Amniotic stem cell (primary cell): Measurements from ENCODE around the gene CSNK1G2.

ENCODE experiments used
- DNase-seq: peaks from one replicate; lab custom pipeline; 2025; lab: John Stamatoyannopoulos, UW

CSNK1G2 gene

DNA sequence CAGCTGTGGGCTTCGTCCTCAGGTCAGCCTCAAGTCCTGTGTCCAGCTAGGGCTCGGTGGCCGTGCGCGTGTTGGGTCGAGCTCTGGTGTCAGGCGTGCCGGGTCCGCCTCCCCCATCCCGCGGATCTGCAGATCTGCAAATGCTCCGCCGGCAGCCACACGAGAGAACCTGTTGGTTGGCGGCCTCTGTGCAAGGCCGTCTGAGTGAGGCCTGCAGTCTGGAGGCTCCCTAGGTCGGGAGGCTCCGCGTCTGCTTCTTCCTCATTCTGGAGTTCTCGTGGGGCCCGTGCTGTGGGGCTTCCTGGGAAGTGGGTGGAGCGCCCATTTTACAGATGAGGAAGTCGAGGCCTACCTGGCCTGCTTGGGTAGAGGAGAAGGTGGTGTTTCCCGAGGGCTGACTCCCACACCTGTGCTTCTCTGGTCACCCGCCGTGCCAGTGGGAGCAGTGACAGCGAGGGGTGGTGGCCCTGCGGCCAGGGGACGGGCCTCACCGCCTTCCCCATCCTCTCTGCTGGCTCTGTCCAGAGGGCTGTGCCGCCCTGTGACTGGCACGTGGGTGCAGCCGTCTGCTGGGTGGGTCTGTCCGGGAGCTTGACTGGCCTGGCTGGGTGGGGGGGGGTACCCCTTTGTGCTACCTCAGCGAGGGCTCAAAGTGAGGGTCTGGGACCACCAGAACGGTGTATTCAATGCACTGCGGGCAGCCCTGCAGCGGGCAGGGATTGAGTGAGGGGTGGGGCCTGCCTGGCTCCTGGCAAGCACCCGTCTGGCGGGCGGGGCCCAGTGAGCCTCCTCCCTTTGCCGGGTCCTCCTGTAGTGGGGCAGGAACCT is 3.3 kb downstream of the CSNK1G2 start:
- no peak for DNase-seq

DNA sequence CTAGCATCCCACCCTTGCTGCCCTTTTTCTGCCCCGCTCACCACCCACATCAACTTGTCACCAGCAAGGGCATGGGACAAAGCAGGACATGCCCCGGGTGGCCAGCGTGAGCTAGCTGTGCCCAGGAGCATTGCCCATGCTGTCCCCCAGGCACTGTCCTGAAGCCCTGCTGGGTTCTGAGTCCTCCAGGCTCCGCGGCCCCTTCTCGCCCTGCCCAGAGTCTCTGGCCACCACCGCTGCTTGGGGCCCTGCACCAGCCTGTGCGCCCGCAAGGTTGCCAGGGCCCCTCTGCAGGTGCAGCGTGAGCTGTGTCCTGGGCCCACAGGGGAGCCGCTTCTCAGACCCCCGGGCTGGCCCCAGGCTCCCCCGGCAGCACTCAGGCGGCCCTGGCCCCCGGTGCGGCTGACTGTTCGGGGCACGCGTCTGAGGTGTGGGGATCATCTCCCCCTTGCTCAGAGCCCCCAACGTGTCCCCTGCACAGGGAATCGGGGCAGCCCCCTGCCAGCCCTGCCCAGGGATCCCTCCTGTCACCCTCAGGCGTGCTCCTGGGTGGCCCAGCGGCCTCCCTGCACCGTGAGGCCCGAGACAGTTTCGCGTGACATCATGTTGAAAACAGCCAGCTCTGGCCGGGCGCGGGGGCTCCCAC is 4.1 kb downstream of the CSNK1G2 start:
- DNase-seq = no peak

DNA sequence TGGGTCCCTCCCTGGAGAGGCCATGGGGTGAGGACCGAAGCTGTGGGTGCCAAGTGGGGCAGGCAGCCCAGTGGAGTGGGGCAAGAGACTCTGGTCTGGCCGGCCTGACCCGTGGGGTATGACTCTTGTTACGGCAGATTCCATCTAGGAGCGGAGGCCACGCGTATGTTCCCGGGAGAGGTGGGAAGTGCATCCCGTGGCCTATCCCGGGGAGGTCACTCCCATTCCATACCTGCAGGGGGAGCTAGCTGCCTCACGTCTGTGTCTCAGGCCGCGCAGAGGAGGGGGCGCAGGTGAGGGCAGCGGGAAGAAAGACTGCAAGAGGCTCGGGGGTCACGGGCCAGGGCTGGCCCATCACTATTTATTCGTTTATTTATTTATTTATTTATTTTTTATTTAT is 4.9 kb downstream of the CSNK1G2 start:
- no peak for DNase-seq

DNA sequence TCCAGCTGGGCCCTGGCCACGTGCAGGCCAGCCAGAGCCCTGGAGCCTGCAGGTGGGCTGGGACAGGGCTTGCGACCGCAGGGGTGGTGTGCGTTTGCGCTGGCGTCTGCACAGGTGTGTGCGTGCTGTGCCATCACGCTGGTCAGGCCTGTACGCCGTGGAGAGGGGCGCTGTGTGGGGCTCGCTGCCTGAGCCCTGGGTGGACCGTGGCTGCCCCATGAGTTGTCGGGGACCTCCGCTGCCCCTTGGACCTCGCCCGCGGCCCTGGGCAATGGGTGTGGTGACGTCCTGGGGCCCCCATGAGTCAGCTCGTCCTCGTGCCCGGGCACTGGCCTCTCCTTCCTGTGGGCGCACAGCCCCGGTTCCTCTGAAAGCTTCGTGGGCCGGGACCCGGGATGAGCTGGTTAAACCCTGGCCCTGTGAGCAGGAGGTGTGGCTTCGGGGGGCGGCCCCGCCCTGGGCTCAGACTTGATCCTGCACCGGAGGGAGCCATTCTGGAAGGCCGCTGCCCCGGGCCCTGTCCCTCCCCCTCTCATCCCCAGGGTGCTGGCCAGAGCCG is 6.8 kb downstream of the CSNK1G2 start:
- DNase-seq = no peak

DNA sequence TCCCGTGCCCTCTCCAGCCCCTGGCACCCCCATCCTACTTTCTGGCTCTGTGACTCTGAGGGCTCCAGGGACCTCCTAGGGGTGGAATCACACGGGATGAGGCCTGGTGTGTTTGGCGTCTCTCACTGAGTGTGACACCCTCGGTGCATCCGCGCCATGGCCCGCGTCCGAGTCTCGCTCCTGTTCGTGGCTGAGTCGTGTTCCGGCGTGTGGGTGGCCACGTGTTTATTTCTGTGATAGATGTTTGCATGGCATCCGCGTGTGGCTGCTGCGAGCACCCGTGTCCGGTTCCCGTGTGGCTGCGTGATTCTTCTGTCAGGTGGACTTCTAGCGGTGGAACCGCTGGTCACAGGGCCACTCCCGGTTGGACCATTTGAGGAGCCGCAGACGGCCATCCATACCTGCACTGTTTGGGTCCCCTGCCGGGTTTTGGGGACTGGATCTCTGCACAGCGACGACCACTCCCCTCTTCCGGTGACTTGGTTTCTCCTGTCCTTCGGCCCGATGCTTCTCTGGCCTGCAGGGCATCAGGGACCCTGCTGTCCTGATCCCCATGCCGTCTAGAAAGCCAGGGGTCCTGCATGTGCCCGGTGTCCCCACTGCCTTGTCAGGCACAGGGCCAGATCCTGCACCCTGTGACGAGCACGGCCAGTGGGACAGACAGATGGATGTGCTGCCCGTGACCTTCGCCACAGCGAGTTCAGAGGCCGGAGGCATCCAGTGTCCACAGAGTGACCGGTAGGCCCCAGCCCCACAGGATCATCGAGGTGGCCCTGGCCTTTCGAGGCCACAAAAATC is 8.5 kb downstream of the CSNK1G2 start:
- DNase-seq = no peak

GRCh38 chr19:1950640-1951039 is 9.7 kb downstream of the CSNK1G2 start:
- no peak for DNase-seq

GRCh38 chr19:1952635-1953034 is 11.7 kb downstream of the CSNK1G2 start:
- no peak for DNase-seq

DNA sequence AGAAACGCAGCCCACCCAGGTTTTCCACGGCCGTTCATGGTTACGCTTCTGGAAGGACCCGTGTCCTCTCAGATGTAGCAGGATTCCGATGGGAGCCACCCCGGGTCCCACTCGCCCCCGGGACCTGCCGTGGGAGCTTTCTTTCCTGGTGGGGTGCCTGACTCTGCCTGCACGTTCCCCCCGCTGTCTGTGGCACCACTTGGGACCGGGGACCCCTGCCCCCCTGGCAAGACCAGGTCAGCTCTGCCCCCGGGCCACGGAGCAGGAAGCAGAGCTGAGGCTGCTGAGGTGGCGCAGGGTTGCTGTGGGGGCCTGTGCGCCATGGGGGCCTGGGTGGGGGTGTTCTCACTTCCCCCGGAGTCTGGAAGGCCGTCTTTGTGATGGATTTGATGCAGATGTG is 12.1 kb downstream of the CSNK1G2 start:
- DNase-seq = no peak

- no peak for DNase-seq
Observed at GRCh38 chr19:1953441-1954094, 12.6 kb downstream of the CSNK1G2 start.

GRCh38 chr19:1954532-1954933 is 13.6 kb downstream of the CSNK1G2 start:
- DNase-seq = no peak

DNA sequence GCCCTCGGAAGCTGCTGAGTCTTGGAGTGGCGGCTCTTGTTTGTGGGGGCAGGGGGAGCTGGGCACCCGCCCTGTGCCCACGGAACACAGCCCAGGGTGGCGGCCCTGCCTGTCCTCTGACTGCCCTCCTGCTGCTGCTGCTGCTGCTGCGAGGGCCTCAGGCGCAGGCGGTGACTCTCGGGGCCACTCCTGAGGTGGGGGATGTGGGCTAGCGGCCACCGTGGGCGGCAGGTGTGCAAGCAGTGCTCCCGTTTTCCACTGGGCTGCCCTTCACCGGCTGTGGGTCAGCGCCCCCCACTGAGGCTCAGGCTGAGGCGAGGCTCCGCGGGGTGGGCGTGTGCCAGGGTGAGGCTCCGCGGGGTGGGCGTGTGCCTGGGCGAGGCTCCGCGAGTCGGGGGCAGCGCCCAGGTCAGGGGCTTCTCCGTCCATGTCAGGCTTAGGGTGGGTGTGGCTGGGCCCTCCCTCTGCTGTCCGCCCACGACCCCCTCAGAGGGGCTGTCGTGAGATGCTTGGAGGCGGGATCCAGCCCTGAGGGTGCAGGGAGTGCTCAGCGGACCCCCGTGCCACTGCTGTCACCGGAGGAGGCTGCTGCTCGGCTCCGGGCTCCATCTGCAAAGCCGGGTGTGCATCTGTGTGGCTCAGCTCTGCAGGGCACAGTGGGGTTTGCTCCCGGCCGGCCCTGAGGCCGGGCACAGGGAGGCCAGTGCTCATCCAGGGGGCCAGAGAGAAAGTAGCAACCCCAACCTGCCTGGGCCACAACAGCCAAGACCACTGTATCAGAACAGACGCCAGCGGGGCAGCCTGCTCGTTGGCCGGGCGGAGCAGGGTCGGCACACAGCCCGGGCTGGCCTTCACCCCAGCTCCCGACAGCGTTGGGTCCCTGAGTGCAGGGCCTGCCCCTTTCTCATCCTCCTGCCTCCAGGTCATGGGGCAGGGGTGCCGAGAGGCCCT is 14.5 kb downstream of the CSNK1G2 start:
- DNase-seq = no peak

DNA sequence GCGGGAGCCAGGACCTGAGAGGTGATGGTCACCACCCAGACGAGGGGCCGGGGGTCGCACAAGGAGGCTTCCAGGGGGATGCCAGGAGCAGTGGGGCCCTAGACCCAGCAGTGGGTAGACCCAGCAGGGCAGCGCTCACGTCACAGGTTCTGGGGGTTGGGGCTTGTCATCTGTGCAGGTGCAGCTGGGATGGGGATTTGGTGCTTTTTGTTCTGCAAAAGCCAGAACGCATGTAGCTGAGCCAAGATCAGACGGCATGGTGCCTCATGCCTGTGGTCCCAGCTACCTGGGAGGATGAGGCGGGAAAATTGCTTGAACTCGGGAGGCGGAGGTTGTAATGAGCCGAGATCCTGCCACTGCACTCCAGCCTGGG is 15.1 kb downstream of the CSNK1G2 start:
- no peak for DNase-seq

DNA sequence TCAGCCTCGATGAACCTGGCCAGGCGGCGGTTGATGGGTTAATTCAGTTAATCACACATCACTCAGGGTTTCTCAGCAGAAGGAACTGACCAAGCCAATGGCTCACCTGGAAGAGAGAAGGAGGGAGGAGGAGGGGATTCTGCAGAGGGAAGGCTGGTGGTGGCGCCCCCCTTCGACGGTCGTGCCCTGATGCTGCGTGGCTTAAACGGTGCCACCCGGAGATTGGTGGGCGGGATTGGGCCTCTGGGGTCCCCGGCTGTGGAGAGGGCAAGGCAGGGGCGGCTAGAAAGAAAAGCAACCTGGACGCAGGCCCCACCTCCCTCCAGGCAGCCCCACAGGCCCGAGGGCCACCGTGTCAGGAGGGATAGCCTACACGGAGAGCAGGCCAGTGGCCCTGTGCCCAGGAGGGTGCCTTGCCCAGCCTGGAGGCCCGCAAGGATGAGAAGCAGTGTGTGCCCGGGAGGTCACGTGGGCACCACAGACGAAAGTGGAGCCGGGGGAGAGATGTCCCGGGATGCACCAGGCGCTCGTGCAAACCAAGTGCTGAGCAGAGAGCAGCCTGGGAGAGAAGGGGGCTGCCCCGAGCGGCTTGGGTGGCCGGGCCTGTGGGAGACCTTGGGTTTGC is 16.0 kb downstream of the CSNK1G2 start:
- no peak for DNase-seq

- no peak for DNase-seq
Observed at GRCh38 chr19:1957562-1958248, 16.7 kb downstream of the CSNK1G2 start.

GRCh38 chr19:1959928-1960589 is 19.1 kb downstream of the CSNK1G2 start:
- DNase-seq = no peak

DNA sequence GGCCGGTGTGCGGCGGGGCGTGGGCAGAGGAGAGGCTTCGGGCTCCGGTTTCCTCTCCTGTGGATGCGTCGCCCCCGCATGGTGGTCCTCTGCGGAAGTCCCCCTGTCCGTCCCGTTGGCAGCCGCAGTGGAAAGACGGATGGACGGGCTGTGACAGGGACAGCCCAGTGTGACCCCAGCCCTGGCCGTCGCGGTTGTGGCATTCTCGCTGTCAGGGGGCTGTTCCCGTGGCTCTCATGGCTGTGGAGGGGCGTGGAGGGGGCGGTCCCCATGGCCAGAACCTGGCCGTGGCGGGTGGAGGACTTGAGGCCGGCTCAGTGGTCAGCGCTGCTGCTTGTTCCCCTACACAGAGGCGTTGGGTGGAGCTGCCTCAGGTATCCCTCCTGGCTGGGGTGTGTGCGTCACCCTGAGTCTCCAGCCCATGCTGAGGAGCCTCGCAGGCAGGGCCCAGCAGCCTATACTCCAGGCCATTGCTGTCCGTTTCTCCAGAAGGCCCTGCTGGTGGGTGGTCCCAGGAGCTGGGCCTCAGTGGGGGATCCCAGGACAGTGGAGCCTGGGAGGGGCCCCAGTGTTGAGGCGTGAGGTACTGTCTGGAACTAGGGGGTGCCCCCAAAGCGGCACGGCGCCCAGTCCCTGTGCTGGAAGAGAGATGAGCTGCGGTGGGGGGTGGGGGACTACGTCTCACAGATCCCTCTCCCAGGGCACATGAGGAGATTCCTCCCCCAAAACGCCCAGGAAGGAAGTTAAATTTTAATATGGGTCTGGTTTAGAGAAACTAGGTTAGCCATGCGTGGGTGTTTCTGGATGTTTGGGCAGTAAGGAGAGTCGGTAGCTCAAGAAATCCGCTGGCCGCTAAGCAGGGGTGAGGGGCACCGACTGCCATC is 20.3 kb downstream of the CSNK1G2 start:
- no peak for DNase-seq

GRCh38 chr19:1962674-1963073 is 21.7 kb downstream of the CSNK1G2 start:
- DNase-seq = no peak

- no peak for DNase-seq
Observed at GRCh38 chr19:1967087-1967608, 26.2 kb downstream of the CSNK1G2 start.
